GM12878 (cell line): ENCODE results near the gene FAF1. TPM values are rescaled to one million over a fixed set of nuclear protein-coding genes. Genes with fewer than 3 reads are reported as not detected.

Experiments
- ATAC-seq: fragments of 200-7000 bp; cut with Tn5 transposase; 3 replicates; pipeline ENCODE4 v1.9.1; 2020; ENCODE audit warnings: mild to moderate bottlenecking, moderate library complexity
- BruUV-seq: library from RNA; stranded (reverse); fragments of 400-500 nt; replicated peaks from 2 replicates; lab custom pipeline; 2021; lab: Mats Ljungman, UMichigan
- CTCF ChIA-PET: fragments of 300-600 bp; sonication (Branson Sonifier 250); formaldehyde crosslinking; extraction: SDS; loops from one replicate; lab custom pipeline; 2021; ENCODE audit warnings: inconsistent platforms; lab: Yijun Ruan, JAX
- POLR2A ChIA-PET: fragments of 350-600 bp; formaldehyde crosslinking; extraction: SDS; loops from one replicate; lab custom pipeline; 2021; ENCODE audit warnings: inconsistent platforms; lab: Charles Lee
- RAD21 ChIA-PET: fragments of 300-600 bp; sonication (Branson Sonifier 250); formaldehyde crosslinking; loops from one replicate; lab custom pipeline; 2023; ENCODE audit warnings: antibody characterized with exemption; ENCODE audit not compliant: unreplicated experiment; lab: Charles Lee
- SMC1A ChIA-PET: fragments of 300-600 bp; sonication (Branson Sonifier 250); formaldehyde crosslinking; loops from one replicate; lab custom pipeline; 2023; ENCODE audit not compliant: unreplicated experiment, uncharacterized antibody; lab: Charles Lee
- DNase-seq: peaks from one replicate; pipeline ENCODE4 v3.0.0-alpha.2; 2011; ENCODE audit warnings: low read depth, low spot score
- FAIRE-seq: peaks from 3 replicates; lab custom pipeline; 2011; peaks lifted over from hg19 to GRCh38; lab: Jason Lieb, UNC
- H2AFZ ChIP-seq: 2 replicates; pipeline ENCODE4 v1.6.0; 2011; ENCODE audit warnings: low read depth, low read length, control low read depth; ENCODE audit not compliant: control insufficient read depth
- H3K27ac ChIP-seq: 2 replicates; pipeline ENCODE4 v1.5.1; 2011; ENCODE audit warnings: control low read depth; ENCODE audit not compliant: control insufficient read depth, insufficient read depth
- H3K27me3 ChIP-seq, 2 experiments: replicated peaks in 1 of 2; 2 replicates each; pipeline versions ENCODE4 v1.6.0 to v1.6.1; 2011; ENCODE audit warnings: low read length in 1 of 2; ENCODE audit not compliant: control insufficient read depth in 2 of 2, insufficient read depth in 2 of 2
- H3K36me3 ChIP-seq, 2 experiments: 2 replicates each; pipeline ENCODE4 v1.5.1; 2011; ENCODE audit warnings: low read length in 1 of 2; ENCODE audit not compliant: control insufficient read depth in 2 of 2, insufficient read depth in 2 of 2
- H3K4me1 ChIP-seq: 2 replicates; pipeline ENCODE4 v1.6.1; 2011; ENCODE audit warnings: mild to moderate bottlenecking, low read length, moderate library complexity, mixed read lengths; ENCODE audit not compliant: control insufficient read depth, insufficient read depth
- H3K4me2 ChIP-seq: 2 replicates; pipeline ENCODE4 v1.6.0; 2011; ENCODE audit warnings: control low read depth; ENCODE audit not compliant: control insufficient read depth, insufficient read depth
- H3K4me3 ChIP-seq: fragments of 200-600 bp; sonication (generic); 2 replicates; pipeline ENCODE4 v1.5.1; 2016
- H3K79me2 ChIP-seq: 2 replicates; pipeline ENCODE4 v1.6.0; 2011; ENCODE audit warnings: low read length; ENCODE audit not compliant: control insufficient read depth, insufficient read depth
- H3K9ac ChIP-seq: 2 replicates; pipeline ENCODE4 v1.8.0; 2011; ENCODE audit warnings: low read length, control low read depth, mixed read lengths; ENCODE audit not compliant: control insufficient read depth, insufficient read depth
- H3K9me3 ChIP-seq: replicated peaks from 3 replicates; pipeline ENCODE4 v1.5.1; 2011; ENCODE audit warnings: mild to moderate bottlenecking, low read length; ENCODE audit not compliant: control insufficient read depth, insufficient read depth
- H4K20me1 ChIP-seq: 2 replicates; pipeline ENCODE4 v1.6.0; 2011; ENCODE audit not compliant: control insufficient read depth, insufficient read depth
- ATF7 ChIP-seq: fragments of 450-650 bp; IDR thresholded peaks from 2 replicates; pipeline ENCODE4 v1.6.1; 2016; ENCODE audit warnings: low read depth, mild to moderate bottlenecking
- CUX1 ChIP-seq: IDR thresholded peaks from 2 replicates; pipeline ENCODE4 v1.6.1; 2012; ENCODE audit warnings: improper control_type of control experiment, low read depth, low read length; ENCODE audit not compliant: insufficient replicate concordance
- EGR1 ChIP-seq, 2 experiments: IDR thresholded peaks; 1 replicate in 1 of 2; 2 replicates in 1 of 2; pipeline ENCODE4 v1.6.1; 2011 to 2012; ENCODE audit warnings: low read depth in 2 of 2, low read length in 2 of 2, borderline replicate concordance in 1 of 2, mild to moderate bottlenecking in 1 of 2, moderate library complexity in 1 of 2
- EZH2 ChIP-seq: IDR thresholded peaks from 2 replicates; pipeline ENCODE4 v1.6.1; 2012; ENCODE audit warnings: low read depth, mild to moderate bottlenecking, control low read depth, inconsistent platforms, low read length, borderline replicate concordance; ENCODE audit not compliant: control insufficient read depth
- HDAC6 ChIP-seq: fragments of 200-600 bp; sonication (generic); IDR thresholded peaks from one replicate; pipeline ENCODE4 v1.8.0; 2017; ENCODE audit warnings: antibody characterized with exemption; ENCODE audit not compliant: unreplicated experiment
- MYB ChIP-seq: fragments of 150-350 bp; IDR thresholded peaks from 2 replicates; pipeline ENCODE4 v1.6.1; 2014; ENCODE audit warnings: mild to moderate bottlenecking, low read depth, low read length, borderline replicate concordance
- RELB ChIP-seq: fragments of 450-650 bp; IDR thresholded peaks from 2 replicates; pipeline ENCODE4 v1.6.1; 2017; ENCODE audit warnings: low read depth, mild to moderate bottlenecking, moderate library complexity
- SMAD5 ChIP-seq: IDR thresholded peaks from 2 replicates; pipeline ENCODE4 v1.6.1; 2016; ENCODE audit warnings: antibody characterized with exemption, low read depth
- STAT1 ChIP-seq: fragments of 450-650 bp; conservative IDR thresholded peaks from 2 replicates; pipeline ENCODE4 v1.6.1; 2014; ENCODE audit warnings: antibody characterized with exemption, mild to moderate bottlenecking
- TAF1 ChIP-seq: IDR thresholded peaks from 2 replicates; pipeline ENCODE4 v1.6.1; 2011; ENCODE audit warnings: mild to moderate bottlenecking, low read depth, low read length, borderline replicate concordance
- ZNF207 ChIP-seq: fragments of 450-650 bp; IDR thresholded peaks from 2 replicates; pipeline ENCODE4 v1.6.1; 2014; ENCODE audit warnings: antibody characterized with exemption, mild to moderate bottlenecking, borderline replicate concordance
- ZNF217 ChIP-seq: fragments of 450-650 bp; IDR thresholded peaks from 2 replicates; pipeline ENCODE4 v1.6.1; 2017; ENCODE audit warnings: antibody characterized with exemption, mild to moderate bottlenecking
- in situ Hi-C: fragments of 300-500 bp; cut with MboI; formaldehyde crosslinking; loops from 9 replicates; pipeline ENCODE4 v1.14.3; 2018; ENCODE audit warnings: mixed read lengths
- intact Hi-C: fragments of 100-400 bp; cut with micrococcal nuclease; formaldehyde crosslinking; loops from one replicate; pipeline ENCODE4 v1.14.2; 2022; ENCODE audit not compliant: unreplicated experiment
- polyA plus RNA-seq, 11 experiments: library from polyadenylated mRNA; depleted of rRNA in 4 of 11; unstranded in 6 of 11; stranded (reverse) in 5 of 11; fragments of >200 nt; fragmentation: Nextera tagmentation in 4 of 11; fragmentation: Illumina TruSeq in 1 of 11; extraction: Ambion mirVana in 4 of 11; extraction: Trizol in 1 of 11; gene quantifications; 1 replicate in 1 of 11; 2 replicates in 10 of 11; pipeline versions ENCODE4 v1.2.1 to v1.2.3, GENCODE V29; 2011 to 2016; ENCODE audit warnings: inconsistent platforms in 2 of 11, missing spikeins in 2 of 11, low read depth in 1 of 11
- total RNA-seq, 4 experiments: library from RNA; depleted of rRNA in 3 of 4; stranded (reverse); fragments of >200 nt in 3 of 4; fragmentation: Illumina TruSeq in 1 of 4; extraction: Trizol in 1 of 4; gene quantifications; 2 replicates each; pipeline versions ENCODE4 v1.2.1 to v1.2.3, GENCODE V29; 2013 to 2021

Gene FAF1
- total and polyA plus RNA-seq, 10 of the 15 experiments (the other 5 are each of a cell fraction or from before 2014, with no cell fraction given) = 8.6 to 54.5 (median 23.7) TPM

- no peak for TF ChIP-seq CUX1
- TF ChIP-seq, all 136 proteins: peak for 0
These were observed 484.9 kb downstream of the FAF1 start (continued) for GRCh38 chr1:50474859-50475809.

GRCh38 chr1:50473513-50473912, 486.6 kb downstream of the FAF1 start:
- Histone ChIP-seq H3K9me3 (no peaks in the 10 kb centered on the region), H4K20me1 (no peaks in the 10 kb centered on the region), H3K4me2 (no peak overlapping the region), H3K4me1 (no peaks in the 10 kb centered on the region), H3K27me3 (no peaks in the 10 kb centered on the region), H3K27ac (no peak overlapping the region), H3K9ac (no peak overlapping the region), H3K36me3 (peaks cover 4 to 5% of the 10 kb centered on the region in 2 experiments; a peak in 3 of 4 replicates), H3K4me3 (no peak overlapping the region), H2AFZ (no peak overlapping the region), H3K79me2 (no peaks in the 10 kb centered on the region)
- no TSS peak for BruUV-seq
- ChIA-PET POLR2A (interaction anchor here (0.7 to 1.1 kb wide), 2 partner anchors 16 to 25 kb away, joined by 3 read pairs; no protein-coding TSS in a partner anchor), CTCF (interaction anchor here (0.9 kb wide), 1 partner anchor 262 kb away, joined by 3 read pairs; no protein-coding TSS in a partner anchor), SMC1A (interaction anchor here (1.1 kb wide), 1 partner anchor 29 kb away, joined by 3 read pairs; no protein-coding TSS in a partner anchor), RAD21 (no interaction called here)
- DNase-seq (no peak), FAIRE-seq (no peak), ATAC-seq (no peak)
- in situ Hi-C loops = no loop called here
- no peak for TF ChIP-seq EGR1 (IDR thresholded peaks at IDR 0.05; ENCODE audit: borderline replicate concordance in 1 of 2, low read depth in 2 of 2, low read length in 2 of 2)
- no peak for TF ChIP-seq ATF7
- no peak for TF ChIP-seq SMAD5
- TF ChIP-seq ZNF217 = no peak
- no peak for TF ChIP-seq RELB
- no peak for TF ChIP-seq EZH2
- TF ChIP-seq MYB = no peak
- TF ChIP-seq ZNF207 = no peak
- TF ChIP-seq HDAC6 = no peak
- TF ChIP-seq TAF1 = no peak
- no peak for TF ChIP-seq STAT1
- intact Hi-C loops = no loop called here
